Cerebellar cortex (tissue), 1 donor: ENCODE data around the gene LCLAT1.
"Not testable (repeated sequence)": the region's sequence is repeated elsewhere in the genome, so short reads cannot be mapped to it uniquely, and the experiment has no call there.

ENCODE experiments used
- DNase-seq: peaks from one replicate; pipeline ENCODE4 v3.0.0-alpha.2; 2015; ENCODE audit warnings: low spot score

LCLAT1 gene

DNA sequence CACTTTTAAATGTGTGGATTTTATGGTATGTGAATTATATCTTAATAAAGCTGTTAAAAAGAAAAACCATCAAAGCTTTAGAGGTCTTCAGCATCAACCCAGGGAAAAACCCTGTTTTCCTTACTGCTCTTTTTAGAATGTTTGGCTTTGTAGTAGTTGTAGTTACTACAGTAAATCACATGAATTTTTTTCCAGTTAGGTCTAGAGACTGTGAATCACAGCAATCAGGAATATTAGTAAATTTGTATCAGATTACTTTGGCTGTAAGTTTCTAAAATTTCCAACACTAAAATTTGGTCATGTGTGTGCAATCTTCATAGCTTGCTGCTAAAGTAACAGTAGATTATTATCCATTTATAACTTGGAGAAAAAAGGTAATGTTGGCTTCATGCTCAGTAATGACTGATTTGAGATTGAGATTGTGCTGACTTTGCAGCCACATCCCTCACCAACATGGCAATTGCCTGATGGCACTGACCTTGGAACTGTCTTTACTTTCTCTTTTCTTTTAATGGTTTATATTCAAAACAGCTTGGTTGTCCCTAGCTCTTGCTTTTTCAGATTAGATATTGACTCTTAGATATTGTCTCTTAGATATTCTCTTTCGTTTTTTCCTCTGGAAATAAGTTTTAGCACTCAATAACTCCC is 41.1 kb downstream of the LCLAT1 start:
- DNase-seq = no peak

DNA sequence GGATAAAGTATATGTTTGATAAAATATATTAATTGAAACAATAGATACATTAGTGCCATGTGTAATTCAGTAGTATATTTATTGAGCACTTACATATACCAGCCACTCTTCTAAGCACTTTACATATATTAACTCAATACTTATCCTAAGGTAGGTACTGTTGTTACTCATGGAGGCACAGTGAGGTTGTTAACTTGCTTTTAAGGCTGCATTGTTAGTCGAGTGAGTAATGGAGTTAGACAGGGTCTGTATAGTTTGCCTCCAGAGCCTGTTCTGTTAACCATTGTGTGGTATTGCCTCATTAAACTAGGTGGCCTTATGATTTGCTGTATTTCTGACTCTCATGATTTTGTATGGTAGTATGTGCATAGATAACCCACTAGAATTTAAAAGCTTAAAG is 44.2 kb downstream of the LCLAT1 start:
- DNase-seq = no peak

DNA sequence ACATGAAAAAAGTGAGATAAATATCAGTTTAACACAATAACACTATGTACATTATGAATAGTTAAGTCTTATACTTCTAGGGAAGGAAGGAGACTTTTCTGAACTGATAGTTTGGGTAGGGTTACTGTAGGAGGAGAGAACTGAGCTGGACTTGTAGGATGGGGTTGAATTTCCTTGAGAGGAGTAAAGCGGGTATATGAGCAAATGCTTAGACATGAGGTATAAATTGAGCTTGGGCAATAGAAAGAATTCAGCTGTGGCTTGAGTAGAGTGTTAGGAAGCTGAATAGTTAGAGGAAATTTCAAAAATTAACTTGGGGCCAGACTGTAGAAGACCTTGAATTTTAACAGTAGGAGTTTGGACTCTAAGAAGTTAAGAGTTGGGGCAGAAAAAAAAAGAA is 45.1 kb downstream of the LCLAT1 start:
- DNase-seq = no peak

GRCh38 chr2:30492619-30493018 is 45.6 kb downstream of the LCLAT1 start:
- DNase-seq = no peak

DNA sequence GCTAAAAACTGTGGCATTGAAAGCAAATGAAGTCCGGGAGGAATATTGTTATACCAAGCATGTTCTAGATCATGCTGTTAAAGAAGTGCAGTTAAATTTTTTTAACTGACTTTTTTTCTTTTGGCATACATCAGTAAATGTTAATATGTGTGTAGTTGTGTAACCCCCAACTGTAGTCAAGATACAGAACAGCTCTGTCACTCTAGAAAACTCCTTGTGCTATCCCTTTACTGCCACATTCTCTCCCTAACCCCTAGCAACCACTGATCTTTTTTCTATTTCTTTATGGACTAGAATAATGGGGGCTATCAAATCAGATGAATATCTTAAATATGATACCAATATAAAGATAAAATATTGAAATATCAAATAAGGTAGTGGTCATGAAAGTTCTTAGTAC is 46.4 kb downstream of the LCLAT1 start:
- no peak for DNase-seq

DNA sequence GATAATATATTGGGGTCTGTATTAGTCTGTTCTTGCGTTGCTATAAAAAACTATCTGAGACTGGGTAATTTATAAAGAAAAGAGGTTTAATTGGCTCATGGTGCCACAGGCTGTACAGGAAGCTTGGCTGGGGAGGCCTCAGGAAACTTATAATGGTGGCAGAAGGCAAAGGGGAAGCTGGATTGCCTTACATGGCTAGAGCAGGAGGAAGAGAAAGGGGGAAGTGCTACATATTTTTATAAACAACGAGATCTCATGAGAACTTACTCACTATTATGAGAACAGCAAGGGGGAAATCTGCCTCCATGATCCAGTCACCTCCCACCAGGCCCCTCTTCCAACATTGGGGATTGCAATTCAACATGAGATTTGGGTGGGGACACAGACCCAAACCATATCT is 48.9 kb downstream of the LCLAT1 start:
- not testable (repeated sequence) for DNase-seq

DNA sequence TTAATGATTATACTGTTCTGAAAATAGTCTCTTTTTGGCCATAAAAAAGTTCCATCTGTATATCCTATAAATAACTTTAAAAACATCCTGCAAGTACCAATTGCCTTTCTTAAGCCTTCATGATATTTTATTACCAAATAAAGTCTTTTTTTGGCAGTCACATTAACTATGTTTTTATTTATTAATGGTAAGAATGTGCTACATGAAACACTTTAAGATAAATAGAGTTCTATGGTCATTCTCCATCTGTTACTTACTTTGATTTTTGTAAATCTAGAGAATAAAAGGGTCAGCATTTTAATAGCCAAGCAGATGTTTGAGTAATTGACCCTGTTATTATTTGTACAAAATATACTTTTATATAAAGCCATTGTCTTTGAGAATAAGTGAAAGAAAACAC is 52.6 kb downstream of the LCLAT1 start:
- DNase-seq = no peak

- no peak for DNase-seq
These were observed 53.7 kb downstream of the LCLAT1 start for GRCh38 chr2:30500699-30501098.

GRCh38 chr2:30502310-30502709 is 55.3 kb downstream of the LCLAT1 start:
- DNase-seq = no peak

DNA sequence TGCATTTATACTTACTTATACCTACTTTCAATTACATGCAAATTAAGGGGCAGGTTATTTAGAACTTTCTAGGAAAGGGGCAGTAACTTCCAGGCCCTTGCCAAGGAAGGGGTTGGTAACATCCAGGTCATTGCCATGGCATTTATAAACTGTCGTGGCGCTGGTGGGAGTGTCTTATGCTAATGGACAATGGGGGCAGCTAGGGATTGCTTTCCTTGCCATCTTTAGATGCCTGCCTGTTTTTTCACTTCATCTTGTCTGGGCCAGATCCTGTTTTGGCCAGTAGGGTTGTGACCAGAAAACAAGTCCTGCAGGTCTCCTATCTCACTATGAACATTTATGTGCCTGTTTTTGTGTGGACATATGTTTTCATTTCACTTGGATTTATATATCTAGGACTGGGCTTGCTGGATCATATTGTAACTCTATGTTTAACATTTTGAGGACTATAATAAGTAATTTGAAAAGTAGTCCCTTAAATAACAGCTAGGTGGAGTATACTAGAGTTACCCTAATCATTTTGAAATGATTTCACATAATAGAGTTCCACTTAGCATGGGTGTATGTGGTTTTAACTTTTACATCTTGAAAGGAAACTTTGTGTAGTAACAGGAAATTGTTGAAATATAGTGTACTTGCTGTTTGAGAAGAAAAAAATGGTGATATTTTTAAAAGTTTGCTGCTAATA is 56.1 kb downstream of the LCLAT1 start:
- DNase-seq = no peak

DNA sequence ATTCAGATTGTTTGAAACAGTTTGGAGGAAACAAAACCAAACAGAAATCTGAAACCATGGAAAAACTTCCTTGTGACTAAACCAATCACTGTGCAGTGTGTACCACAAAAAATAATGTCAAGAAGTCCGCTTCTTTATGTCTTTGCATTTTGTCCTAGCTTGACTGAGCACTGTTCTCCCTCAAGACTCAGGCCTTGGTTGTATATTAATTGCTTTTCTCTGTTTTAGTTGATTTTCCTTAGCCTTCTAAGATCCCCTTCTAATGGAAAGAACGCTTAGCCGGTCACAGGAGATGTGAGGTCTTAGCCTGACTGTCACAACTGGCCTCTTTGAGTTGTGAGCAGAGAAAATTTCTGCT is 56.6 kb downstream of the LCLAT1 start:
- no peak for DNase-seq

DNA sequence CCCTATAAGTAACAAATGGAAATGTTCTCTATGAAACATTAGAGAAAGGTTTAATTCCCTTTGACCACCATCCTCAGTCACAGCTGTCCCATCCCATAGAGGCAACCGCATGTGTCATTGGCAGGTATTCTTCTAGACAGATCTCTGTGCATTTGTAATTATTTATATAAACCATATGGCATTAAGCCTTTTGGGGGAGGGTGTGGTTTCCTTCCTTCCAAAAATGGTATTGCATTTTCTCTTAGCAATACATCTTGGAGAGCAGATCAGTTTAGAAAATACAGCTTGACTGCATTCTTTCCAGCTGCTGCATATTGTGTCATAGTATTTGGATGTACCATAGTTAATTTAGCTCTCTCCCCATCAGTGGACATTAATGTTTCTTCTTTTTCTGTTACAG is 57.7 kb downstream of the LCLAT1 start:
- DNase-seq = no peak

- no peak for DNase-seq
These were observed 58.6 kb downstream of the LCLAT1 start for GRCh38 chr2:30505500-30506180.

- DNase-seq = not testable (repeated sequence)
These were observed 60.4 kb downstream of the LCLAT1 start for GRCh38 chr2:30507460-30507859.

DNA sequence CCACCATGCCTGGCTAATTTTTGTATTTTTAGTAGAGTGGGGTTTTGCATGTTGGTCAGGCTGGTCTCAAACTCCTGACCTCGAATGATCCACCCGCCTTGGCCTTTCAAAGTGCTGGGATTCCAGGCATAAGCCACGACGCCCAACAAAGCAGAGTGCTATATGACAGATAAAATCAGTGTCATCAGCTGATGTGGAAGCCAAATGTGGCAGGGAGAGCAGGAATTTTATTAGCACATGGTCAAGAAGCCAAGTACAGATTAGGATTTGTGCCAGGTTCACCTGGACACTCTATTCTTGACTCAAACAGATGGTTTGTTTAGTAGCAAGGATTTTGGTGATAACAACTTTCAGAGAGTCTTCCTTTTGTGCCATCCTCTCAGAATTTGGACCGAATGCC is 62.7 kb downstream of the LCLAT1 start:
- DNase-seq = peak; percentile 96

DNA sequence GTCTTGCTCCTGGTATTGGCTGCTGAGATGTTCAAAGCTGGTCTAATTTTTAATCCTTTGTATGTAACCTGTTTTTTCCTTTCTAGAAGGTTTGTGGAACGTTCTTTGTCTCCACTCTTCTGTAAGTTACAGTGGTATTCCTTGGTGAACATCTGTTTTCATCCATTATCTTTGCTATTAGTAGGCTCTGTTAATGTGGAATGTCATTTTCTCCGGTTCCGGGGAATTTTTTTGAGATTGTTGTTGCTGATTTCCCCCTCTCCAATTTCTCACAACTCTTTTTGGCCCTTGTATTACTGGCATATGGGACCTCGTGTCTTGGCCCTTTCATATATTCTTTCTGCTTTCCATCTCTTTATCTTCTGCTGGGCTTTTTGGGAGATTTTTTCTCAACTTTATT is 63.4 kb downstream of the LCLAT1 start:
- DNase-seq = no peak

DNA sequence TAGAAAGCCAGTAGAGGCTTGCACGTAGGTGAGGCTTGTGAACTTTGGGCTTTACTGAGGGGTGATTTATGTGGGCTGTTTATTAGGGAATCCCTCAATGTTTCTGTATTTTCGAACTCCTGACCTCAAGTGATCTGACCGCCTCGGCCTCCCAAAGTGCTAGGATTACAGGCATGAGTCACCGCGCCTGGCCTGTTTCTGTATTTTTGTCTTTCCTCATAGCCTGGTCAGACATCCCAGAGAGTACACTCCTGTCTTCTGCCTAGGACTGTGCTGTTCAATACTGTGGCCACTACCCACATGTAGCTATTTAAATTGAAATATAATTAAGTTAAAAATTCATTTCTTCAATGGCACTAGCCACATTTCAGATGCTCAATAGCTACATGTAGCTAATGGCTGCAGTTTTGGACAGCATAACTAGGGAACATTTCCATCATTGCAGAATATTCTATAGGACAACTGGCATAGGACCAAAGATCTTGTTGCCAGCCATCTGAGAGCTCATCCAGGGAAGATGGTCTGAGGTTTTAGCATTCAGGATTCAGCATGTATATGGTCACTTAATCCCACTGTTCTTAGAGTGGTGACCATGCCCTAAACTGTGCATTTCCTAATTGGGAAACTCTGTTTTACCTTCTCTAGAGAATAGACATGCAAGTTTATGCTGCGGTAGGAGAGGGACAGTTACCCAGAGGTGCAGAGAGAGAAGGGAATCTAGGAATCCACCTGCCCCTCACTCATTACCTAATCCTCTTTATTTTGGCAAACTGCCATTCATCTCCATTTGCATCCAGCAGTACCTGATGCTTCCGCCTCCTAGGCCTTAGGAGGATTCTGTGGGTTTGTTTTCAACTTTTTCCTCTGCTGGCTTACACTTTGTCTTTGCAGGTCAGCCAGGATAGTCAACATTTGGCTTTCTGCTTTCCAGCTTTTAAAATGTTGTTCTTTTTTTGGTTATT is 64.4 kb downstream of the LCLAT1 start:
- DNase-seq = peak; percentile 32

GRCh38 chr2:30512243-30512886 is 65.3 kb downstream of the LCLAT1 start:
- DNase-seq = no peak

- not testable (repeated sequence) for DNase-seq
These were observed 66.6 kb downstream of the LCLAT1 start for GRCh38 chr2:30513649-30514048.

- DNase-seq = peak; percentile 73
These were observed 67.2 kb downstream of the LCLAT1 start for GRCh38 chr2:30514134-30514847.

- no peak for DNase-seq
These were observed 67.9 kb downstream of the LCLAT1 start for GRCh38 chr2:30514848-30515435.
